Epithelial cell of proximal tubule (primary cell): ENCODE results near the gene SEMA7A. TPM values are rescaled to one million over a fixed set of nuclear protein-coding genes. Genes with fewer than 3 reads are reported as not detected.

Experiments used
- DNase-seq: peaks from one replicate; pipeline ENCODE4 v3.0.0-alpha.2; 2011; ENCODE audit warnings: low read depth
- H3K4me3 ChIP-seq: 2 replicates; pipeline ENCODE4 v1.5.1; 2011; ENCODE audit warnings: low read depth, mild to moderate bottlenecking, low read length
- total RNA-seq: library from RNA; depleted of rRNA; stranded (reverse); fragments of >200 nt; gene quantifications from 2 replicates; pipeline ENCODE4 v1.2.3, GENCODE V29; 2015
- TF ChIP-seq, protein P1 (sequence below): conservative IDR thresholded peaks from 2 replicates; pipeline ENCODE4 v1.5.1; 2012; ENCODE audit warnings: low read depth, mild to moderate bottlenecking, low read length

SEMA7A gene
- total RNA-seq, 1 donor from 2014 or later, result 113 TPM

DNA sequence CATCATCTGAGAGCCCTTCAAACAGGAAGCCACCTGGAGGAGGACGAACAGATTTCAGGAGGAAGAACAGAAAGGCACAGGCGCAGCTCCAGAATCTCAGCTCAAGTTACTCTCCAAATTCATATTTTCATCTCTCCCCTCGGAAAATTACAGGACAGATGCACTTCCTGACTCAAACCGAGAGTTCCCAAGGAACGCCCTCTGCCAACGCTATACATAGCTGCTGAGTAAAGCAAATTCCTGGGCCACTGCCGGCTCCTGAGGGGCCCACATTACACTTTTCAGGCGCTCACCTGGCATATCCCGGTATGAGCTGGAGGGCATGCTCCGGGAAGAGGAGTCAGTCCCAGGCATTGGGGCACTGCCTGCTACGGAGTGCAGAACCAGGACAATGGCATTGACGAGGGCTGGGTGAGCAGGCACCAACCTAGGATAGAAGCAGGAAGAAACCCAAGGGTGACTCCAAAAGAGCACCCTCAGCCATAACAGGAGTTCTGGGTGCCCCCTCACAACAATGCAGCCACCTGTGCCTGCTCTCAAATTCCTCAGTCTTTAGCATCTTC lies 16.0 kb upstream of the SEMA7A start:
- DNase-seq, result no peak
- H3K4me3 ChIP-seq, result no peak overlapping the region
- TF ChIP-seq, protein P1, sequence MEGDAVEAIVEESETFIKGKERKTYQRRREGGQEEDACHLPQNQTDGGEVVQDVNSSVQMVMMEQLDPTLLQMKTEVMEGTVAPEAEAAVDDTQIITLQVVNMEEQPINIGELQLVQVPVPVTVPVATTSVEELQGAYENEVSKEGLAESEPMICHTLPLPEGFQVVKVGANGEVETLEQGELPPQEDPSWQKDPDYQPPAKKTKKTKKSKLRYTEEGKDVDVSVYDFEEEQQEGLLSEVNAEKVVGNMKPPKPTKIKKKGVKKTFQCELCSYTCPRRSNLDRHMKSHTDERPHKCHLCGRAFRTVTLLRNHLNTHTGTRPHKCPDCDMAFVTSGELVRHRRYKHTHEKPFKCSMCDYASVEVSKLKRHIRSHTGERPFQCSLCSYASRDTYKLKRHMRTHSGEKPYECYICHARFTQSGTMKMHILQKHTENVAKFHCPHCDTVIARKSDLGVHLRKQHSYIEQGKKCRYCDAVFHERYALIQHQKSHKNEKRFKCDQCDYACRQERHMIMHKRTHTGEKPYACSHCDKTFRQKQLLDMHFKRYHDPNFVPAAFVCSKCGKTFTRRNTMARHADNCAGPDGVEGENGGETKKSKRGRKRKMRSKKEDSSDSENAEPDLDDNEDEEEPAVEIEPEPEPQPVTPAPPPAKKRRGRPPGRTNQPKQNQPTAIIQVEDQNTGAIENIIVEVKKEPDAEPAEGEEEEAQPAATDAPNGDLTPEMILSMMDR, result no peak

DNA sequence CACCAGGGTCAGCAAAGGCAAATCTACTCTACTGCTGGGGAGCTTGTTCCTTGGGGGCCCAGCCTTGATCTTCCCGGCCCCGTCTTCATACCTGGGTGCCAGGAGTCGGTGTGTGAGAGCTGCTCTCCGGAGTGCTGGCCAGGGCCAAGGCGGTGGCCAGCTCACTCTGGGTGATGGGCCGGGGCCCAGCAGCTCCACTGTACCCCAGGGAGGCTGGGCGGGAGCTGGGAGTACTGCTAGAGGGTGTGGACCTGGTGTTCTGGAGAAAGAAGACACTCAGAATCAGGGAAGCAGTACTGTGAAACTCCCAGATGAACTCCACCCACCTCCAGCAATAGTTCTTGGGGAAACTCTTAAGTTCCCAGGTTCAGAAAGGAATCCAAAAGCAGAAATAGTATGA lies 15.3 kb upstream of the SEMA7A start:
- TF ChIP-seq, protein P1, result no peak
- DNase-seq, result no peak
- no peak overlapping the region for H3K4me3 ChIP-seq

DNA sequence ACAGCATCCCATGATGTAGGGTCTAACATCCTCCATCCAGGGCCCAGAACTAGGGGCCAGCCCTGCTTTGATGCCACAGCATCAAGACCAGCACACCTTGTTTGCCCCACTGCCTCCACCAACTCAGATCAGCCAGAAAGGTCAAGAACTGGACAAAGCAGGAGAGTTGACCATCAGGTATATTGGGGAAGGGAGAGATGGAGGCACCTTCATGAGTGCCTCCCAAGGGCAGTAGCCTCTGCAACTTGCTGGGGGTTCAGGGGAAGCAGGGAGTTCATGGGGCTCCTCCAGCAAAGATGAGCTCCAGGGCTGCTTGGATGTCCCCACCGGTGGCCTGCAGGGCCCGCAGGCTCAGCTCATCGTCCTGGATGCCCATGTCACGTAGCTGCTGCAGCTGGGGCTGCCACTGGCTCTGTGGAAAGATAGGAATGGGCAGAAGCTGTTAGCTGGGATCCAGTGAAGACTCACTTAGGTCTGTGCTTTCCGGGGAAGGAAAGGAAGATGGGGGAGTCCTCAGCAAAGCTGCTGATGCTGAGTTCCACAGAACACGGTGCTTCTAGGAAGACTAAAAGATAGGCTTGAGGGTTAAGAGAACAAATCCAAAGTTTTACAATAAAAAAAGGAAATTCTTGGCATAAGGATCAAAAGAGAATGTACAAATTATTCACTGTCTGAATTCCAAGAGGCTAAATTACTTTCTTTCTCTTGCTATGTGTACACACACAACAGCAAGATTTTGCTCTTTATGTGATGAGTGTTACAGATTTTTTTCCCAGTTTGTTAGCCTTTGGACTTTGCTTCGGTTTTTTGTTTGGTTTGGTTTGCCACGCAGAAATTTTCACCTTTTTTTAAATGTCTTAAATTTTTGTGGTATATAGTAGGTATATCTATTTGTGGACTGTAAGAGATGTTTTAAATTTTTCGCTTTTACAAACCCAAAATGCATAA lies 12.3 kb upstream of the SEMA7A start:
- no peak for DNase-seq

DNA sequence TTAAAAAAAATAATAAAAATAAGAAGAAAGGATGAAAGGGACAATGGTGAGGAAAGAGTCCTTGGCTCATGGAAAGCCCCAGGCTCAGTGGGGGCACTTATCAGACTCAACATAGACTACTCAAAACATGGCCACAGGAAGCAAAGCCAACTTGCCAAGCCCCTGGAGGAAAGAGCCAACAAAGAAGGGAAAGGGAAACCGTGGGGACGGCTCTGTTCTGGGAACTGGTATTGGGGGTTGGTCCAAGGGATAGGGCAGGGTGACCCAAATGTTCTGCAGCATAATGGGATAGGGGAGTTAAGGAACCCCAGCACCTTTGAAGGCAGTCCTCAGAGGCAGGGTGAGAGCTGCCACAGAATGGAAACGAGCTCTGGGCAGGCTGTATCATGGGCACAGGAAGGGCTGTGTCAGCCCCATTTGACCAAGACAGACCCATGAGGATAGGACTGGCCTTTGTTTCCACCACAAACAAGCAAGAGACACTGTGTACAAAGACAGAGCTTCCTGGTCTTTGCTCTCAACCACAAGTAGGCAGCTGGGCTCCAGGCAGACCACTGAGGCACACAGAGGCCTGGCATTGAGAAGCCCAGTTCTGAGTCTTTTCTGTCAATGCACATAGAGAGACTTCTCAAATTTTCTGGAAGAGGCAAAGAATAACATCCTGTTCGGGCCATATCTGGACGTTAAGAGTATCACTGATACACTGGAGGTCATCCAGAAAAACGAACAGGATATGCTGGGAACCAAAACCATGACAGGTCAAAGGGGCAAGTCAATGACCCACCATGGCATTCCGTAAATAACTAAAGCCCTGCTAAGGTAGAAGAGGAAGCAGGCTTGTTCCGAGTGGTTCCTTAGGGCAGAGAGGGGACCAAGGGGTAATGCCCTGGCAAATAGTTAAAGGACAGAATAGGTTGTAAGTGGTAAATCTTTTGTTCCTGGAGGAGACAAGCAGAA lies 10.6 kb upstream of the SEMA7A start:
- no peak overlapping the region for H3K4me3 ChIP-seq
- no peak for DNase-seq
- TF ChIP-seq, protein P1, result no peak

More for the DNA sequence above, 12.3 kb upstream of the SEMA7A start:
- TF ChIP-seq, protein P1, result no peak
- no peak overlapping the region for H3K4me3 ChIP-seq

DNA sequence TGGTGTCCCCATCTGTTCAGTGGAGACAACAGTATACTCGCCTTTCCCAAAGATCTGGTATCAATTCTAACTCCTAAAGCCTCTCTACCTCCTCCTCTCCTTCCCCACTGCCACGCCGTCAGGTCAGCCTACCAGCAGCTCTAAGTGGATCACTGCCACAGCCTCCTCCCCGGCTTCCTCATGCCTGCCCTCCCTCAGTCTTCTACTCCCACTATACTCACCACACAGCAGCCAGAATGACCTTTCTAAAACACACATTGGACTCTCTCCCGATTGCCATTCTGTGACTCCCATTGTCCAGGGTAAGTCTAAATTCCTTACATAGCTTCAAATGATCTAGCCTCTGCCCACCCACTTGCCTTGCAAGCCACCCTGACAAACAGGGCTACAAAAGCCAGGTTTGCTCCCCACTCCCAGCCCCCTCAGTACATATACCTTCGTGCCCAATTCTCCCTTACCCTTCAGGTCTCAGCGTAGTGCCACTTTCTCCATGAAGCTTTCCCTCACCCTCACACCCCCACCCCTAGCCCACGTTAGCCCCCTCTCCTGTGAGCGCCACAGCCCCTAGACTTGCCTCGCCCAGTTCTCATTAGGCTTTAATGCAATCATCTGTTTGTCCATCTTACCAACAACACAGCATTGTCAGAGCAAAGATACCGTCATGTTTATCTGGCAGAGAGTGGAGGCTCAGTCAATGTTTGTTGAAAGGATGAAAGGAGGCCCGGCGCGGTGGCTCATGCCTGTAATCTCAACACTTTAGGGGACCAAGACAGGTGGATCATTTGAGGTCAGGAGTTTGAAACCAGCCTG lies 9.5 kb upstream of the SEMA7A start:
- DNase-seq, result no peak
- no peak overlapping the region for H3K4me3 ChIP-seq
- TF ChIP-seq, protein P1, result no peak

DNA sequence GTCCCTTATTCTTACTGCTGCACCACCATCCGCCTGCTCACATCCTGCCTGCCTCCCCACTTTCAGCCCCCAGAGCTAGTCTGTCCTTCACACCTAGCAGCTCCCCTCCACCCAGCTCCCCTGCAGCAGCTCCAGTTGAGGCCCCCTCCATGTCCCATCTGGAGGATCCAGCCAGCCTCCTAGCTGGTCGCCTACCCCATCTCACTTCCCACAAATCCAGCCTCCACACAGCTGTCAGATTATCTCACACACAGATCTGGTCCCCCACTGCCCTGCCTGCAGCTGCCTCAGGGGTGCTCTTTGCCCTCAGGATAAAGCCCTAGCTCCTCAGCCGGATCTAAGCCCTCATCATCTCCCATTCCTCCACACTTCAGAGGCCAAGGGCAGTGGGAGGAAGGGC lies 8.8 kb upstream of the SEMA7A start:
- DNase-seq, result no peak
- no peak overlapping the region for H3K4me3 ChIP-seq
- TF ChIP-seq, protein P1, result no peak
